Stimulated activated CD4-positive, alpha-beta T cell treated with anti-CD3 and anti-CD28 coated beads, Interleukin-4, amount 100 ng/mL, for 48 hours (primary cell): ENCODE results near the gene POU6F2.
"Not testable (repeated sequence)": the region's sequence is repeated elsewhere in the genome, so short reads cannot be mapped to it uniquely, and the experiment has no call there.

Experiments used
- DNase-seq, 2 donors: peaks; one replicate each; pipeline ENCODE4 v3.0.0-alpha.2; 2020; ENCODE audit warnings: low read depth in 2 of 2

POU6F2 gene

GRCh38 chr7:39304178-39304577, 326.5 kb downstream of the POU6F2 start:
- DNase-seq: no peak

GRCh38 chr7:39304668-39305405, 327.1 kb downstream of the POU6F2 start:
- no peak for DNase-seq

- no peak for DNase-seq
These were observed 328.4 kb downstream of the POU6F2 start for GRCh38 chr7:39306016-39306570.

- no peak for DNase-seq
These were observed 333.0 kb downstream of the POU6F2 start for GRCh38 chr7:39310699-39311098.

GRCh38 chr7:39312254-39312989, 334.7 kb downstream of the POU6F2 start:
- DNase-seq: no peak

- no peak for DNase-seq
These were observed 335.7 kb downstream of the POU6F2 start for GRCh38 chr7:39313376-39313775.

- DNase-seq: no peak
These were observed 336.3 kb downstream of the POU6F2 start for GRCh38 chr7:39313974-39314373.

GRCh38 chr7:39317107-39317506, 339.4 kb downstream of the POU6F2 start:
- DNase-seq: no peak

- DNase-seq: no peak
These were observed 340.2 kb downstream of the POU6F2 start for GRCh38 chr7:39317896-39318295.

- DNase-seq: no peak
These were observed 343.5 kb downstream of the POU6F2 start for GRCh38 chr7:39321245-39321644.

- DNase-seq: no peak
These were observed 344.3 kb downstream of the POU6F2 start for GRCh38 chr7:39321909-39322498.

GRCh38 chr7:39324139-39324760, 346.5 kb downstream of the POU6F2 start:
- no peak for DNase-seq

GRCh38 chr7:39331607-39332006, 353.9 kb downstream of the POU6F2 start:
- not testable (repeated sequence) for DNase-seq

- DNase-seq: no peak
These were observed 354.4 kb downstream of the POU6F2 start for GRCh38 chr7:39332142-39332541.

- no peak for DNase-seq
These were observed 356.0 kb downstream of the POU6F2 start for GRCh38 chr7:39333701-39334100.

- DNase-seq: no peak
These were observed 358.7 kb downstream of the POU6F2 start for GRCh38 chr7:39336442-39336841.

GRCh38 chr7:39338716-39339115, 361.0 kb downstream of the POU6F2 start:
- no peak for DNase-seq

- no peak for DNase-seq
These were observed 361.9 kb downstream of the POU6F2 start for GRCh38 chr7:39339591-39339990.

- no peak for DNase-seq
These were observed 363.4 kb downstream of the POU6F2 start for GRCh38 chr7:39341083-39341482.

GRCh38 chr7:39342763-39343162, 365.1 kb downstream of the POU6F2 start:
- no peak for DNase-seq

- no peak for DNase-seq
These were observed 371.9 kb downstream of the POU6F2 start for GRCh38 chr7:39349452-39350123.
